Measurements from ENCODE around the gene BSN.

BSN gene

GRCh38 chr3:49534581-49535441, 19.5 kb upstream of the BSN start:
- no peak for DNase-seq (ENCODE audit: low read depth)
- TF ChIP-seq, protein P1, sequence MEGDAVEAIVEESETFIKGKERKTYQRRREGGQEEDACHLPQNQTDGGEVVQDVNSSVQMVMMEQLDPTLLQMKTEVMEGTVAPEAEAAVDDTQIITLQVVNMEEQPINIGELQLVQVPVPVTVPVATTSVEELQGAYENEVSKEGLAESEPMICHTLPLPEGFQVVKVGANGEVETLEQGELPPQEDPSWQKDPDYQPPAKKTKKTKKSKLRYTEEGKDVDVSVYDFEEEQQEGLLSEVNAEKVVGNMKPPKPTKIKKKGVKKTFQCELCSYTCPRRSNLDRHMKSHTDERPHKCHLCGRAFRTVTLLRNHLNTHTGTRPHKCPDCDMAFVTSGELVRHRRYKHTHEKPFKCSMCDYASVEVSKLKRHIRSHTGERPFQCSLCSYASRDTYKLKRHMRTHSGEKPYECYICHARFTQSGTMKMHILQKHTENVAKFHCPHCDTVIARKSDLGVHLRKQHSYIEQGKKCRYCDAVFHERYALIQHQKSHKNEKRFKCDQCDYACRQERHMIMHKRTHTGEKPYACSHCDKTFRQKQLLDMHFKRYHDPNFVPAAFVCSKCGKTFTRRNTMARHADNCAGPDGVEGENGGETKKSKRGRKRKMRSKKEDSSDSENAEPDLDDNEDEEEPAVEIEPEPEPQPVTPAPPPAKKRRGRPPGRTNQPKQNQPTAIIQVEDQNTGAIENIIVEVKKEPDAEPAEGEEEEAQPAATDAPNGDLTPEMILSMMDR (IDR thresholded peaks at IDR 0.05; ENCODE audit: control insufficient read depth, insufficient read depth, low read depth, low read length, missing control alignments): no peak
- H3K4me3 ChIP-seq (ENCODE audit: control insufficient read depth, low read depth, low read length): no peak overlapping the region

GRCh38 chr3:49535971-49536874, 18.1 kb upstream of the BSN start:
- TF ChIP-seq, protein P1 (IDR thresholded peaks at IDR 0.05; ENCODE audit: control insufficient read depth, insufficient read depth, low read depth, low read length, missing control alignments): no peak
- no peak overlapping the region for H3K4me3 ChIP-seq (ENCODE audit: control insufficient read depth, low read depth, low read length)
- no peak for DNase-seq (ENCODE audit: low read depth)

- TF ChIP-seq, protein P1 (IDR thresholded peaks at IDR 0.05; ENCODE audit: control insufficient read depth, insufficient read depth, low read depth, low read length, missing control alignments): no peak
- DNase-seq (ENCODE audit: low read depth): no peak
- H3K4me3 ChIP-seq (ENCODE audit: control insufficient read depth, low read depth, low read length): no peak overlapping the region
Measured at GRCh38 chr3:49536875-49537533, 17.3 kb upstream of the BSN start.

- DNase-seq (ENCODE audit: low read depth): peak; percentile 66
- TF ChIP-seq, protein P1 (IDR thresholded peaks at IDR 0.05; ENCODE audit: control insufficient read depth, insufficient read depth, low read depth, low read length, missing control alignments): peak; percentile 90
Measured at GRCh38 chr3:49539659-49540560, 14.4 kb upstream of the BSN start.

GRCh38 chr3:49552087-49552486, 2.2 kb upstream of the BSN start:
- no peak for DNase-seq (ENCODE audit: low read depth)
- TF ChIP-seq, protein P1 (IDR thresholded peaks at IDR 0.05; ENCODE audit: control insufficient read depth, insufficient read depth, low read depth, low read length, missing control alignments): no peak

More at GRCh38 chr3:49539659-49540560, 14.4 kb upstream of the BSN start:
- H3K4me3 ChIP-seq (ENCODE audit: control insufficient read depth, low read depth, low read length): peak overlapping the region; percentile 52

More at GRCh38 chr3:49552087-49552486, 2.2 kb upstream of the BSN start:
- no peak overlapping the region for H3K4me3 ChIP-seq (ENCODE audit: control insufficient read depth, low read depth, low read length)

Data from AG09309 (cell line).